Measurements from ENCODE around the gene TUBB.
"Not testable (repeated sequence)": the region's sequence is repeated elsewhere in the genome, so short reads cannot be mapped to it uniquely, and the experiment has no call there.

TUBB gene

DNA sequence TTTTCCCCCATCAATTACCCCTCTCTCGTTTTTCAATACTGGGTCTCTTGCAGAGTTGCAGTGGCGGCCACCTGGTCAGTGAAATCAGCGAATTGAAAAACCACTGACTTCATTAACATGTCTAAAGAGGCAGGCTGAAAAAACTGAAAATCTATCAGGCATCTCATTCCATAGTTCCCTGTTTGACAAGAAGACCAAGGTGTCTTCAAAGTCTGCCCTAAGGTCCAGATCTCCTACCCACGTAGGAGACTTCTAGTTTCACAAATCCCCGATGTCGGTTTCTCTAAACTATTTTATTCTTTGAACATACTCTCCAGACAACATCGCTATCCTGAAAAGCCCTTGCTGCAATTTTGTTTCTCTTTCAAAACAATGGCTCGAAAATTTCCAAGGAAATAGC is 796 bp upstream of the TUBB start:
- DNase-seq: no peak

- DNase-seq: peak; percentile 51 to 58
Measured at GRCh38 chr6:30720738-30721197, 616 bp downstream of the TUBB start.

- peak; percentile 93 to 96 for DNase-seq
Measured at GRCh38 chr6:30721198-30722024, 1.3 kb downstream of the TUBB start.

DNA sequence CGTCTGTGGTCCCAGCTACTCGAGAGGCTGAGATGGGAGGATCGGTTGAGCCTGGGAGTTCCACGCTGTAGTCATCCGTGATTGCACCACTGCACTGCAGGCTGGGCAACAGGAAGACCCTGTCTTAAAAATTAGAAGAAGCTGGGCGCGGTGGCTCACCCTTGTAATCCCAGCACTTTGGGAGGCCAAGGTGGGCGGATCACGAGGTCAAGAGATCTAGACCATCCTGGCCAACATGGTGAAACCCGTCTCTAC is 1.8 kb downstream of the TUBB start:
- peak in 1 of 2 donors; percentile 29 for DNase-seq

DNA sequence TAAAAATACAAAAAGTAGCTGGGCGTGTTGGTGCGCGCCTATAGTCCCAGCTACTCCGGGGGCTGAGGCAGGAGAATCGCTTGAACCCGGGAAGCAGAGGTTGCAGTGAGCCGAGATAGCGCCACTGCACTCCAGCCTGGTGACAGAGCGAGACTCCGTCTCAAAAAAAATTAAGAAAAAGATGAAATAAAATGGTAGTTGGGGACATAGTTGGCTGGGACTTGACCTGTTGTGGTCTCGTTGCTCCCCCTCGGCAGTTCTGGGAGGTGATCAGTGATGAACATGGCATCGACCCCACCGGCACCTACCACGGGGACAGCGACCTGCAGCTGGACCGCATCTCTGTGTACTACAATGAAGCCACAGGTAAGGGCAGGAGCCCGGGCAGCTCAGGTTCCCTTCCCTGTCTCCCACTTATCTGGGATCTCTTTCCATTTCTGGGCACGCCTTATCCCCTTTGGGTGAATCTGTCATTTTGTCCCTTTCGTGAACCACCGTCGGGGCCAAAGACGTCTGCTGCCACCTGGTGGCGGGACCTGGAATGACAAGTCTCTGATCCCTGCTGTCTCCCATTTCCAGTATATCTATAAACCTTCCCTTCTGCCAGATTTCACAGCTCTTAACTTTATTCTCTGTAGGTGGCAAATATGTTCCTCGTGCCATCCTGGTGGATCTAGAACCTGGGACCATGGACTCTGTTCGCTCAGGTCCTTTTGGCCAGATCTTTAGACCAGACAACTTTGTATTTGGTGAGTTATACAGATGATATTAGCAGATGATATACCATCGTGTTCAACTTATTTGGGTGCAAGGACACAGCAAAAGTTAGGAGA is 2.3 kb downstream of the TUBB start:
- DNase-seq: peak; percentile 80 to 88

- not testable (repeated sequence) for DNase-seq
Measured at GRCh38 chr6:30723159-30723842, 3.1 kb downstream of the TUBB start.

DNA sequence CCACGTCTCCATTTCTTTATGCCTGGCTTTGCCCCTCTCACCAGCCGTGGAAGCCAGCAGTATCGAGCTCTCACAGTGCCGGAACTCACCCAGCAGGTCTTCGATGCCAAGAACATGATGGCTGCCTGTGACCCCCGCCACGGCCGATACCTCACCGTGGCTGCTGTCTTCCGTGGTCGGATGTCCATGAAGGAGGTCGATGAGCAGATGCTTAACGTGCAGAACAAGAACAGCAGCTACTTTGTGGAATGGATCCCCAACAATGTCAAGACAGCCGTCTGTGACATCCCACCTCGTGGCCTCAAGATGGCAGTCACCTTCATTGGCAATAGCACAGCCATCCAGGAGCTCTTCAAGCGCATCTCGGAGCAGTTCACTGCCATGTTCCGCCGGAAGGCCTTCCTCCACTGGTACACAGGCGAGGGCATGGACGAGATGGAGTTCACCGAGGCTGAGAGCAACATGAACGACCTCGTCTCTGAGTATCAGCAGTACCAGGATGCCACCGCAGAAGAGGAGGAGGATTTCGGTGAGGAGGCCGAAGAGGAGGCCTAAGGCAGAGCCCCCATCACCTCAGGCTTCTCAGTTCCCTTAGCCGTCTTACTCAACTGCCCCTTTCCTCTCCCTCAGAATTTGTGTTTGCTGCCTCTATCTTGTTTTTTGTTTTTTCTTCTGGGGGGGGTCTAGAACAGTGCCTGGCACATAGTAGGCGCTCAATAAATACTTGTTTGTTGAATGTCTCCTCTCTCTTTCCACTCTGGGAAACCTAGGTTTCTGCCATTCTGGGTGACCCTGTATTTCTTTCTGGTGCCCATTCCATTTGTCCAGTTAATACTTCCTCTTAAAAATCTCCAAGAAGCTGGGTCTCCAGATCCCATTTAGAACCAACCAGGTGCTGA is 3.9 kb downstream of the TUBB start:
- DNase-seq: not testable (repeated sequence)

DNA sequence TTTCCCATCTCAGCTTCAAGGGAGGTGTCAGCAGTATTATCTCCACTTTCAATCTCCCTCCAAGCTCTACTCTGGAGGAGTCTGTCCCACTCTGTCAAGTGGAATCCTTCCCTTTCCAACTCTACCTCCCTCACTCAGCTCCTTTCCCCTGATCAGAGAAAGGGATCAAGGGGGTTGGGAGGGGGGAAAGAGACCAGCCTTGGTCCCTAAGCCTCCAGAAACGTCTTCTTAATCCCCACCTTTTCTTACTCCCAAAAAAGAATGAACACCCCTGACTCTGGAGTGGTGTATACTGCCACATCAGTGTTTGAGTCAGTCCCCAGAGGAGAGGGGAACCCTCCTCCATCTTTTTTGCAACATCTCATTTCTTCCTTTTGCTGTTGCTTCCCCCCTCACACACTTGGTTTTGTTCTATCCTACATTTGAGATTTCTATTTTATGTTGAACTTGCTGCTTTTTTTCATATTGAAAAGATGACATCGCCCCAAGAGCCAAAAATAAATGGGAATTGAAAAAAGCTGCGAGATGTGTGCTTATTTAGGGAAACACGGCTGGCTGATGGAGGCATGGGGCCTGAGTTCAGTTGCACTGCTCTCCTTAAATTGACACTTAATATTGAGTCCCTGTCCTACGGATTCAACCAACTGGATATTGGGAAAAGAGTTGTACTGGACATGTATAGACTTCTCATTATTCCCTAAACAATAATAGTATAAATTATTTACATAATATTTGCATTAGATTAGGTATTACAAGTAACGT is 4.9 kb downstream of the TUBB start:
- no peak for DNase-seq

GRCh38 chr6:30725713-30726505 is 5.8 kb downstream of the TUBB start:
- no peak for DNase-seq

- DNase-seq: no peak
Measured at GRCh38 chr6:30726506-30727413, 6.6 kb downstream of the TUBB start.

- DNase-seq: no peak
Measured at GRCh38 chr6:30727920-30728553, 7.9 kb downstream of the TUBB start.

GRCh38 chr6:30730601-30731435 is 10.7 kb downstream of the TUBB start:
- peak; percentile 84 to 88 for DNase-seq

- DNase-seq: no peak
Measured at GRCh38 chr6:30732237-30732943, 12.2 kb downstream of the TUBB start.

GRCh38 chr6:30735668-30736314 is 15.6 kb downstream of the TUBB start:
- no peak for DNase-seq

DNA sequence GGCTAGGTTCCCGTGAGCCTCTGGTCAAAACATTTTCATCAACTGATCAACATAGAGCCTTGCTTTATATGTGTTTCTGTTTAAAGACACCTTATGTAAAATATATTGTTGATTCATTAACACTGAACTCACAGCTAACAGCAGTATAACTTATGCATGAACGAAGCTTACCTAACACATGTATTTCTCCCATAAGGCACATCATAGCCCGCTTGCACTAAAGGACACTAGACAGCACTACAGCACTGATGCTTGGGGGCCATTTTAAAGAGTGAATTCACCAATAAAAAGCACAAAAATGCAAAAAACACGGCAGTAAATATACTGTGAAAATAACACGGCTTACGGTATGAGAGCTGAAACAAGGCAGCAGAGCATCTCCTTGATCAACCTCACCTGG is 18.4 kb downstream of the TUBB start:
- no peak for DNase-seq

DNA sequence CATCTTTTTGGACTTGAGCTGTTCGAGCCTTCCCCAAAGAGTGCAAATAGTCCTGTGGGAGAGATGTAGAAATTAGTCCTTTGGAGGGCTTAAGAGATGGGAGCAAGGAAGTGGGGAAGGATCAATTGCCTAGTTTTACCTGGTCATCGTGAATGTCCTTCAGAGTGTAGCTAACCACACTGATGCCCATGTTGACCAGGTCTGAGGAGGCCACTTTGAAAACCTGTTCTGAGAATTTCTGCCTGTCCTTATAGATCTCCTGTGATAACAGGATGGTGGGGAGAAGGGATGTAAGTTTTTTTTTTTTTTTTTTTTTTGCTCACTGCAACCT is 20.4 kb downstream of the TUBB start:
- DNase-seq: no peak

All from CD4-positive, alpha-beta T cell treated with Interferon alpha-2 for 1 hour (primary cell).